A549 (cell line): ENCODE data around the gene BAIAP3. TPM values are rescaled to one million over a fixed set of nuclear protein-coding genes. Genes with fewer than 3 reads are reported as not detected.
A peak's percentile ranks its signal among the peaks of the same experiment; 100 is the strongest.

ENCODE experiments used
- ATAC-seq, 2 experiments: fragments of 200-7000 bp in 1 of 2; fragments of >200 bp in 1 of 2; cut with Nextera tagmentation in 1 of 2; cut with Tn5 transposase in 1 of 2; 3 replicates each; pipeline versions ENCODE4 v1.8.0 to v1.9.1; 2018 to 2020; ENCODE audit warnings: mild to moderate bottlenecking in 1 of 2, moderate library complexity in 1 of 2
- CTCF ChIA-PET: fragments of 300-600 bp; sonication (Branson Sonifier 250); formaldehyde crosslinking; extraction: SDS; loops from one replicate; lab custom pipeline; 2021; ENCODE audit warnings: antibody characterized with exemption, inconsistent platforms; lab: Yijun Ruan, JAX
- POLR2A ChIA-PET: fragments of 350-600 bp; formaldehyde crosslinking; extraction: SDS; loops from one replicate; lab custom pipeline; 2021; ENCODE audit warnings: antibody characterized with exemption, inconsistent platforms; lab: Yijun Ruan, JAX
- DNase-seq, 2 experiments: peaks; one replicate each; pipeline versions ENCODE4 v3.0.0 to v3.0.0-alpha.2; 2011 to 2016; ENCODE audit warnings: low read depth in 1 of 2, low spot score in 1 of 2
- FAIRE-seq: peaks from 2 replicates; lab custom pipeline; 2011; peaks lifted over from hg19 to GRCh38; lab: Jason Lieb, UNC
- H3K27ac ChIP-seq, 2 experiments: fragments of >200 bp; sonication (Bioruptor Twin); formaldehyde crosslinking; 3 replicates each; pipeline ENCODE4 v1.5.1; 2016 to 2017
- H3K4me1 ChIP-seq: fragments of >200 bp; sonication (Bioruptor Twin); formaldehyde crosslinking; 3 replicates; pipeline ENCODE4 v1.6.1; 2016
- H3K4me2 ChIP-seq: fragments of >200 bp; sonication (Bioruptor Twin); formaldehyde crosslinking; 3 replicates; pipeline ENCODE4 v1.6.1; 2016
- H3K4me3 ChIP-seq: fragments of >200 bp; sonication (Bioruptor Twin); formaldehyde crosslinking; 3 replicates; pipeline ENCODE4 v1.5.1; 2016
- H3K9me3 ChIP-seq: fragments of >200 bp; sonication (Bioruptor Twin); formaldehyde crosslinking; 3 replicates; pipeline ENCODE4 v1.6.1; 2016
- BHLHE40 ChIP-seq: IDR thresholded peaks from 2 replicates; pipeline ENCODE4 v1.6.1; 2012; ENCODE audit warnings: low read depth, low read length, inconsistent platforms
- CBX2 ChIP-seq: fragments of 200-600 bp; sonication (generic); IDR thresholded peaks from 2 replicates; pipeline ENCODE4 v1.6.1; 2016; ENCODE audit warnings: low read depth, mild to moderate bottlenecking, borderline replicate concordance
- CHD2 ChIP-seq: fragments of 150-350 bp; IDR thresholded peaks from 2 replicates; pipeline ENCODE4 v1.6.1; 2014; ENCODE audit warnings: low read length; ENCODE audit not compliant: partially characterized antibody
- CTCF ChIP-seq: fragments of >200 bp; sonication (Bioruptor Twin); formaldehyde crosslinking; IDR thresholded peaks from 3 replicates; pipeline ENCODE4 v1.5.1; 2016
- E2F6 ChIP-seq: IDR thresholded peaks from 2 replicates; pipeline ENCODE4 v1.6.1; 2012; ENCODE audit warnings: low read depth, borderline replicate concordance
- EHF ChIP-seq: fragments of 250-450 bp; sonication (Bioruptor Pico); IDR thresholded peaks from 2 replicates; pipeline ENCODE4 v1.5.0; 2020; ENCODE audit warnings: mild to moderate bottlenecking
- ESRRA ChIP-seq: fragments of 150-350 bp; IDR thresholded peaks from 2 replicates; pipeline ENCODE4 v1.6.1; 2014; ENCODE audit warnings: mild to moderate bottlenecking, low read length, borderline replicate concordance
- FOSB ChIP-seq: fragments of 250-450 bp; sonication (Bioruptor Pico); IDR thresholded peaks from 2 replicates; pipeline ENCODE4 v1.5.0; 2020; ENCODE audit warnings: mild to moderate bottlenecking, moderate library complexity
- FOSL2 ChIP-seq, 2 experiments: fragments of 450-650 bp in 1 of 2; fragments of >200 bp in 1 of 2; sonication (Bioruptor Twin) in 1 of 2; formaldehyde crosslinking; IDR thresholded peaks; 2 replicates each; pipeline versions ENCODE4 v1.5.0 to v1.6.1; 2016 to 2020; ENCODE audit warnings: mild to moderate bottlenecking in 1 of 2, moderate library complexity in 1 of 2
- GATA3 ChIP-seq: IDR thresholded peaks from 2 replicates; pipeline ENCODE4 v1.6.1; 2012; ENCODE audit warnings: borderline replicate concordance
- HES2 ChIP-seq: fragments of >200 bp; sonication (Bioruptor Twin); formaldehyde crosslinking; IDR thresholded peaks from 2 replicates; pipeline ENCODE4 v1.6.1; 2016
- HMGXB4 ChIP-seq: fragments of 250-450 bp; sonication (Bioruptor Pico); IDR thresholded peaks from 2 replicates; pipeline ENCODE4 v1.5.0; 2021; ENCODE audit warnings: mild to moderate bottlenecking, moderate library complexity, borderline replicate concordance
- HOXB13 ChIP-seq: fragments of 250-450 bp; sonication (Bioruptor Pico); IDR thresholded peaks from 2 replicates; pipeline ENCODE4 v1.5.0; 2020; ENCODE audit warnings: low read depth, mild to moderate bottlenecking, moderate library complexity
- HOXB5 ChIP-seq: fragments of 250-450 bp; sonication (Bioruptor Pico); IDR thresholded peaks from 2 replicates; pipeline ENCODE4 v1.5.0; 2020; ENCODE audit warnings: mild to moderate bottlenecking, moderate library complexity
- MAX ChIP-seq: IDR thresholded peaks from 2 replicates; pipeline ENCODE4 v1.6.1; 2012
- PBX3 ChIP-seq: IDR thresholded peaks from 2 replicates; pipeline ENCODE4 v1.6.1; 2012
- PHF8 ChIP-seq: fragments of 200-600 bp; sonication (generic); IDR thresholded peaks from 2 replicates; pipeline ENCODE4 v1.6.1; 2016; ENCODE audit warnings: low read depth, mild to moderate bottlenecking, antibody characterized with exemption, moderate library complexity, borderline replicate concordance
- POLR2A ChIP-seq: IDR thresholded peaks from 2 replicates; pipeline ENCODE4 v1.6.1; 2012; ENCODE audit warnings: mild to moderate bottlenecking, low read length
- RFX5 ChIP-seq: fragments of 450-650 bp; IDR thresholded peaks from 2 replicates; pipeline ENCODE4 v1.7.1; 2014; ENCODE audit warnings: antibody characterized with exemption, mild to moderate bottlenecking, moderate library complexity
- SMC3 ChIP-seq: fragments of >200 bp; sonication (Bioruptor Twin); formaldehyde crosslinking; IDR thresholded peaks from 3 replicates; pipeline ENCODE4 v1.6.1; 2018; ENCODE audit warnings: inconsistent platforms
- SREBF2 ChIP-seq: fragments of 450-650 bp; IDR thresholded peaks from 2 replicates; pipeline ENCODE4 v1.6.1; 2014; ENCODE audit warnings: mild to moderate bottlenecking, moderate library complexity
- TP53 ChIP-seq: fragments of 250-450 bp; sonication (Bioruptor Pico); IDR thresholded peaks from 2 replicates; pipeline ENCODE4 v1.5.0; 2021; ENCODE audit warnings: mild to moderate bottlenecking, moderate library complexity
- USF2 ChIP-seq: fragments of 450-650 bp; IDR thresholded peaks from 2 replicates; pipeline ENCODE4 v1.6.1; 2014; ENCODE audit warnings: antibody characterized with exemption
- ZC3H11A ChIP-seq: fragments of 450-650 bp; IDR thresholded peaks from 2 replicates; pipeline ENCODE4 v1.6.1; 2014; ENCODE audit warnings: antibody characterized with exemption, mild to moderate bottlenecking
- ZFP36 ChIP-seq: fragments of 450-650 bp; IDR thresholded peaks from 2 replicates; pipeline ENCODE4 v1.6.1; 2014; ENCODE audit warnings: borderline replicate concordance; ENCODE audit not compliant: partially characterized antibody
- ZSCAN20 ChIP-seq: fragments of 250-450 bp; sonication (Bioruptor Pico); IDR thresholded peaks from 2 replicates; pipeline ENCODE4 v1.8.0; 2022; ENCODE audit warnings: mild to moderate bottlenecking, moderate library complexity
- WGBS: methylation state at CpG from one replicate; pipeline ENCODE4 v1.1.6; 2017; ENCODE audit errors: missing lambda C conversion rate; 5-methylcytosine and 5-hydroxymethylcytosine counted together
- polyA plus RNA-seq, 4 experiments: library from polyadenylated mRNA; depleted of rRNA in 3 of 4; stranded (reverse); fragments of >200 nt; fragmentation: RNase III in 1 of 4; extraction: RNeasy Plus Mini Kit Qiagen cat#74134 plus additional on column Dnase treatment in 1 of 4; gene quantifications; 2 replicates in 3 of 4; 3 replicates in 1 of 4; pipeline ENCODE4 v1.2.3, GENCODE V29; 2011 to 2017

Gene BAIAP3
- polyA plus RNA-seq, 2 of the 4 experiments (the other 2 are of a cell fraction): 0.31 to 0.32 TPM

GRCh38 chr16:1331712-1332617 lies 1.5 kb upstream of the BAIAP3 start:
- Histone ChIP-seq H3K9me3 (no peaks in the 10 kb centered on the region), H3K4me2 (peak overlapping the region; percentile 72), H3K4me1 (peaks cover 29% of the 10 kb centered on the region), H3K27ac (peak overlapping the region; percentile 47 to 74; a peak in 5 of 6 replicates), H3K4me3 (no peak overlapping the region)
- ATAC-seq: peak; percentile 30 to 60
- ChIA-PET POLR2A (interaction anchor here (1.3 kb wide), 1 partner anchor 23 kb away, joined by 7 read pairs; the partner anchor contains the start of gene UBE2I), CTCF (interaction anchor here (0.9 to 3.8 kb wide), 7 partner anchors 8 to 39 kb away, joined by 3 to 16 read pairs (median 4); no protein-coding TSS in a partner anchor)
- WGBS: 32% methylated on average over 22 of the region's 34 CpGs
- TF ChIP-seq FOSL2 (IDR thresholded peaks at IDR 0.05): no peak
- no peak for TF ChIP-seq FOSL2 (CRISPR knock-in tag; IDR thresholded peaks at IDR 0.05)
- TF ChIP-seq TP53 (CRISPR knock-in tag): no peak
- no peak for TF ChIP-seq EHF (CRISPR knock-in tag)
- no peak for TF ChIP-seq ESRRA
- TF ChIP-seq ZSCAN20 (CRISPR knock-in tag): no peak
- TF ChIP-seq HOXB13: no peak
- no peak for TF ChIP-seq SMC3
- TF ChIP-seq CTCF: no peak
- TF ChIP-seq SREBF2: no peak
- no peak for TF ChIP-seq FOSB (CRISPR knock-in tag)
- no peak for TF ChIP-seq HES2
- TF ChIP-seq POLR2A: no peak
- no peak for TF ChIP-seq RFX5
- no peak for TF ChIP-seq ZFP36
- TF ChIP-seq ZC3H11A: no peak
- no peak for TF ChIP-seq PBX3
- peak; percentile 82 to 94 for DNase-seq
- FAIRE-seq: no peak

- Histone ChIP-seq H3K4me2 (peak overlapping the region; percentile 99), H3K4me3 (peak overlapping the region; percentile 56), H3K27ac (peak overlapping the region in 1 of 2 experiments; percentile 75; a peak in 3 of 6 replicates), H3K4me1 (peaks cover 29% of the 10 kb centered on the region), H3K9me3 (no peaks in the 10 kb centered on the region)
- ATAC-seq (no peak), DNase-seq (no peak), FAIRE-seq (no peak)
- 52% methylated on average over 25 of the region's 26 CpGs for WGBS
- CTCF ChIA-PET: interaction anchor here (0.9 to 3.8 kb wide), 7 partner anchors 9 to 38 kb away, joined by 3 to 16 read pairs (median 4); no protein-coding TSS in a partner anchor
- POLR2A ChIA-PET: interaction anchor here (1.3 kb wide), 1 partner anchor 23 kb away, joined by 7 read pairs; the partner anchor contains the start of gene UBE2I
- TF ChIP-seq USF2 (no peak), CTCF (no peak), PHF8 (no peak), MAX (no peak), BHLHE40 (no peak), GATA3 (no peak), HMGXB4 (CRISPR knock-in tag) (no peak), CHD2 (no peak), FOSL2 (IDR thresholded peaks at IDR 0.05) (no peak), FOSL2 (CRISPR knock-in tag; IDR thresholded peaks at IDR 0.05) (no peak), HOXB5 (CRISPR knock-in tag) (no peak), CBX2 (no peak), E2F6 (no peak), HOXB13 (no peak)
Measured at GRCh38 chr16:1332618-1333148, 762 bp upstream of the BAIAP3 start.
